LNCaP clone FGC (cell line): ENCODE measurements around the gene SHFL.

Source experiments
- DNase-seq: peaks from one replicate; pipeline ENCODE4 v3.0.0-alpha.2; 2011; ENCODE audit warnings: low read depth
- H3K4me3 ChIP-seq: 2 replicates; pipeline ENCODE4 v1.5.1; 2011; ENCODE audit warnings: mild to moderate bottlenecking, low read depth, low read length, control low read depth
- CTCF ChIP-seq: IDR thresholded peaks from 2 replicates; pipeline ENCODE4 v1.5.1; 2012; ENCODE audit warnings: mild to moderate bottlenecking; ENCODE audit not compliant: control insufficient read depth, insufficient read depth; ENCODE audit errors: extremely low read depth

The SHFL gene

DNA sequence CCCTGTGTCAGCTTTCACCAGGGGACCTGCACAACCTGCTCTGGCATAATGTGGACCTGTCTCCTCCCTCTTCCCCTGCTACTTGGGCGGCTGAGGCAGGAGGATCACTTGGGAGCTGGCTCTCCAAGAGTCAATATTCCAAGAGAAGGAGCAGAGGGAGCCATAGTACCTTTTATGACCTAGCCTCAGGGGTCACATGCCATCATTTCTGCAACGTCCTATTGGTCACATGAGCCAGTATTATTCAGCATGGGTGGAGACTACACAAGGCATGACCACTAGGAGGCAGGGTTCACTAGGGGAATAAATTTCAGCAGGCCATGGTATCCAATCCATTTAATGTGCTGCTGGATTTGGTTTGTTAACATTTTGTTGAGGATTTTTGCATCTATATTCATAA is 12.0 kb upstream of the SHFL start:
- no peak for DNase-seq
- no peak overlapping the region for H3K4me3 ChIP-seq
- TF ChIP-seq CTCF: peak; percentile 6; the same call in 1 of the 2 replicates

GRCh38 chr19:10076535-10076934 is 9.6 kb upstream of the SHFL start:
- no peak overlapping the region for H3K4me3 ChIP-seq
- DNase-seq: no peak
- no peak for TF ChIP-seq CTCF

- H3K4me3 ChIP-seq: no peak overlapping the region
- no peak for DNase-seq
- TF ChIP-seq CTCF: no peak
Observed at GRCh38 chr19:10078329-10078728, 7.8 kb upstream of the SHFL start.

GRCh38 chr19:10079031-10079453 is 7.1 kb upstream of the SHFL start:
- no peak overlapping the region for H3K4me3 ChIP-seq
- TF ChIP-seq CTCF: no peak
- DNase-seq: no peak

DNA sequence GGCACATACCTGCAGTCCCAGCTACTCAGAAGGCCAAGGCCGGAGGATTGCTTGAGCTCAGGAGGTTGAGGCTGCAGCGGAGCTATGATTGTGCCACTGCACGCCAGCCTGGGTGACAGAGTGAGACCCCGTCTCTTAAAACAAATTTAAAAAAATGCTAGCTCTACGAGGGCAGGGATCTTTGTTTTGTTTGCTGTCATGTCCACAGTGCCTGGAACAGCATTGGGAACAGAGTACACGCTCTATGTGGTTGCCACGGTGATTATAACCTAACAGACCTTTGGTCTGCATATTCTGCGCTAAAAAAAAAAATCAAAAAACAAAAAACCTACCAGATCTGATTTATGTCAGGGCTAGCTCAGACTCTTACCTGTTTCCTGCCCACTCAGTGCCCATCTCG is 2.2 kb upstream of the SHFL start:
- no peak for DNase-seq
- no peak overlapping the region for H3K4me3 ChIP-seq
- TF ChIP-seq CTCF: no peak

DNA sequence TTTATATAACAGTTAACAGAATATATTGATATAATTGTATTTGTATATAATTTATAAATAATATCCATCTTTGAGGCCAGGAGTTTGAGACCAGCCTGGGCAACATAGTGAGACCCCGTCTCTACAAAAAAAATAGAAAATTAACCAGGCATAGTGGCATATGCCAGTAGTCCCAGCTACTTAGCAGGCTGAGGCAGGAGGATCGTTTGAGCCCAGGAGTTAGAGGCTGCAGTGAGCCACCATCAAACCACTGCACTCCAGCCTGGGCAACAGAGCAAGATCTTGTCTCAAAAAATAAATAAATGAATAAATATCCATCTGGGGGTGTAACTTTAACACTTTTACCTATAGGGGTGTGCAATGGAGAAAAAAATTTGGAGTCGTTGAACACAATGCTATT is 1.3 kb upstream of the SHFL start:
- TF ChIP-seq CTCF: no peak
- no peak overlapping the region for H3K4me3 ChIP-seq
- DNase-seq: no peak

GRCh38 chr19:10086591-10087192 is 575 bp downstream of the SHFL start:
- no peak for DNase-seq
- peak overlapping the region; percentile 76 for H3K4me3 ChIP-seq
- TF ChIP-seq CTCF: no peak
